ENCODE measurements around the gene METTL1.

DNA sequence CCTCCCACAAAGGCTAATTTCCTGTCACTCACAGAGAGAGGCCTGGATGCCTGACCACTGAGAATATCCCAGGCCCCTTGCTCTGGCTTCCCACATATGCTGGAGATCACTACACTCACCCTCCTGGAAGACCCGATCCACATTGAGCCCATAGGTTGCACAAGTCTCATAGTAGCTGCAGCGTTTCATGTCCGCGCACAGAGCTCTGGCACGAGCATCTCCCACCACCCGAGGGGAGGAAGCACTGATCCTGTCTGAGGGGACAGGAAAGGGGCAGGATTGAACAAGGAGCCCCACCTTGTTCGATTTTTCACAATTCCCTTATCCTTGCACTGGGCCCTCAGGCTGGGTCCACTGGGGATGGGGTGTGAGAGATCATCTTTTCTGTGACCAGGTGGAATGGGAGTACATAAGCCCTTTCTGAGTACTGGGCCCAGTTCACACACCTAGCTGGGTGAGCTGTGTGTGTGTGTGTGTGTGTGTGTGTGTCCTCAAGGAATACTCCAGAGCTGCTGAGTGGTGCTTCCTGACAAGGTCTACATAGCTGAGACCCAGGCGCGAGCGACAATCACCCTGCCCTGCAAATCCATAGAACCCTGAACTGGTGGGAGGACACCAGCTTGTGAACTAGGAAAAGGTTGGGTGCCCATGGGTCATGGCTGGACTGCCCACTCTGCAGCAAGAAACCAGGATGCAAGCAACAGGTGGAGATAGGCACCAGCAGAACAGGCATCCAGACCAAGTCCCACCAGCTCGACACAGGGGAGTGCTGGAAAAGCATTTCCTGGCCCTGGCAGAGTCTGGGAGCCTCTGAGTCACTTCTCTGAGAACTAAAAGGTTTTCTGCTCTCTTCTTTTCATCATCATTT is 38.9 kb downstream of the METTL1 start:
- no peak for TF ChIP-seq POLR2A (IDR thresholded peaks at IDR 0.05; ENCODE audit: low read depth, low read length)
- TF ChIP-seq POLR2AphosphoS5 (IDR thresholded peaks at IDR 0.05; ENCODE audit: low read depth, low read length), result no peak
- no peak for TF ChIP-seq TAF1 (IDR thresholded peaks at IDR 0.05; ENCODE audit: borderline replicate concordance, low read depth, low read length)
